ENCODE data around the gene ALPK3. TPM values are rescaled to one million over a fixed set of nuclear protein-coding genes. Genes with fewer than 3 reads are reported as not detected.

Gene ALPK3
- total and polyA plus RNA-seq, 2 donors (not counting 3 experiments of a cell fraction or from before 2014, with no cell fraction given), result 18.4 to 36.2 TPM

DNA sequence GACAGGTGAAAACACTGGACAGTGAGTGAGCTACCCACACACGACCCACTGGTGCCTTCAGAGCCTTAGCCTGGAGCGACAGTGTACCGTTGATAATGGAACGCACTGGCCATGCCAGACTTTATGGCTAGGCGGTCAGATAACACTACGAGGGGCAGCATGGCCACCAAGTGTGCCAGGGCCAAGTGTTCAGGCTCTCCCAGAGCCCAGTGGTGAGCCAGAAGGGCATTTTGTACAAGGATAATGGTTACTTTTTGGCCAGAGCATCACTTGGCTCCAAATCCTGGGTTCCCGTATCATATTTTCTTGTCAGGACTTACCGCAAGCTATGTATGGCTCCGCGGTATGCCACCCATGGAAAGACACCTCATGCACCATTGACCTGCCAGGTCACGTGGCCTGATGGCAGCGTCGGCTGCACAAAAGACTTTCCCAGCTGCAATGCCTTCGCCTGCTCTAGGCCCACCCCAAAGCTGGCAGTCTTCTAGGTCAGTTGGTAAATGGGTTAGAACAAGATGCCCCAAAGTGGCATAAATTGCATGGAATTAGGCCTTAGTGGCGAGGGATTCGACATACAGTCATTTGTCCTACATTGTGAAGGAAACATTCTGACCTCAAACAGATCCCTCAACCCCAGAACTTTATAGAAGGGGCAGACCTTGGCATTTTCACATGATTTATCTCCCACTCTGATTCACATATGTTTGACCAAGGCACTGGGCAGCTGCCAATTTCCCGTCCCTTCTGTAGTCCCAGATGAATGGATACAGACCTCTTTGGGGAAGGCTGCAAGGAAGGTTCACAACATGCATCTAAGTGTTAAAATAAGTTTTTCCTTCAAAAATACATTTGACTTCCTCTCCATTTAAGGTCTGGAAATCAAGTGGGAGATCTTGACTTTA, 55.1 kb downstream of the ALPK3 start:
- POLR2A ChIA-PET, result no interaction called here
- H3K79me2 ChIP-seq (ENCODE audit: control insufficient read depth, insufficient read depth, low read length), result no peaks in the 10 kb centered on the region

More for the DNA sequence above, 55.1 kb downstream of the ALPK3 start:
- H3K9me1 ChIP-seq (replicated peaks; ENCODE audit: control insufficient read depth, extremely low read depth, insufficient read depth, low read length), result no peaks in the 10 kb centered on the region
- TF ChIP-seq, protein P1, sequence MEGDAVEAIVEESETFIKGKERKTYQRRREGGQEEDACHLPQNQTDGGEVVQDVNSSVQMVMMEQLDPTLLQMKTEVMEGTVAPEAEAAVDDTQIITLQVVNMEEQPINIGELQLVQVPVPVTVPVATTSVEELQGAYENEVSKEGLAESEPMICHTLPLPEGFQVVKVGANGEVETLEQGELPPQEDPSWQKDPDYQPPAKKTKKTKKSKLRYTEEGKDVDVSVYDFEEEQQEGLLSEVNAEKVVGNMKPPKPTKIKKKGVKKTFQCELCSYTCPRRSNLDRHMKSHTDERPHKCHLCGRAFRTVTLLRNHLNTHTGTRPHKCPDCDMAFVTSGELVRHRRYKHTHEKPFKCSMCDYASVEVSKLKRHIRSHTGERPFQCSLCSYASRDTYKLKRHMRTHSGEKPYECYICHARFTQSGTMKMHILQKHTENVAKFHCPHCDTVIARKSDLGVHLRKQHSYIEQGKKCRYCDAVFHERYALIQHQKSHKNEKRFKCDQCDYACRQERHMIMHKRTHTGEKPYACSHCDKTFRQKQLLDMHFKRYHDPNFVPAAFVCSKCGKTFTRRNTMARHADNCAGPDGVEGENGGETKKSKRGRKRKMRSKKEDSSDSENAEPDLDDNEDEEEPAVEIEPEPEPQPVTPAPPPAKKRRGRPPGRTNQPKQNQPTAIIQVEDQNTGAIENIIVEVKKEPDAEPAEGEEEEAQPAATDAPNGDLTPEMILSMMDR (IDR thresholded peaks at IDR 0.05; ENCODE audit: extremely low read depth in 1 of 2, insufficient read depth in 1 of 2, low read depth in 1 of 2, low read length in 2 of 2), result no peak
- no peak for TF ChIP-seq POLR2AphosphoS5 (IDR thresholded peaks at IDR 0.05; ENCODE audit: insufficient read depth, low read depth, low read length)
- TF ChIP-seq, protein P2, sequence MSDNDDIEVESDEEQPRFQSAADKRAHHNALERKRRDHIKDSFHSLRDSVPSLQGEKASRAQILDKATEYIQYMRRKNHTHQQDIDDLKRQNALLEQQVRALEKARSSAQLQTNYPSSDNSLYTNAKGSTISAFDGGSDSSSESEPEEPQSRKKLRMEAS (IDR thresholded peaks at IDR 0.05; ENCODE audit: insufficient read depth, insufficient read length), result no peak
- no peaks in the 10 kb centered on the region for H3K27me3 ChIP-seq (ENCODE audit: control insufficient read depth in 2 of 2, insufficient read depth in 2 of 2, low read length in 2 of 2)
- H2AFZ ChIP-seq (ENCODE audit: low read depth, low read length), result no peak overlapping the region
- H3K9ac ChIP-seq (replicated peaks; ENCODE audit: extremely low read depth, insufficient read depth, low read length), result no peak overlapping the region
- dilution Hi-C loops (cut with MboI; ENCODE audit: extremely low pct_ligation_motif_present, low sequenced_read_pairs) (no loop called here), intact Hi-C loops (cut with micrococcal nuclease) (no loop called here)
- H3K4me3 ChIP-seq (replicated peaks in 1 of 3; ENCODE audit: insufficient read depth in 1 of 3, low read depth in 1 of 3, low read length in 3 of 3), result no peak overlapping the region
- no peaks in the 10 kb centered on the region for H3K4me1 ChIP-seq (ENCODE audit: control insufficient read depth, extremely low read depth, insufficient read depth, low read length)
- no peaks in the 10 kb centered on the region for H3K9me3 ChIP-seq (replicated peaks; ENCODE audit: control insufficient read depth, insufficient read depth, low read length)
- FAIRE-seq (no peak), DNase-seq (ENCODE audit: low read depth, low spot score) (no peak)
- H4K20me1 ChIP-seq (replicated peaks; ENCODE audit: control insufficient read depth, extremely low read depth, insufficient read depth, low read length), result no peaks in the 10 kb centered on the region
- no TSS peak for BruUV-seq (replicated peaks)
- H3K27ac ChIP-seq (ENCODE audit: insufficient read depth, low read depth, low read length), result no peak overlapping the region
- CTCF ChIA-PET, result interaction anchor here (1.1 to 3.1 kb wide), 2 partner anchors 56 to 273 kb away, joined by 5 to 12 read pairs; no protein-coding TSS in a partner anchor
- no peak overlapping the region for H3K4me2 ChIP-seq (ENCODE audit: insufficient read depth, low read length)
- peaks cover 0 to 15% of the 10 kb centered on the region in 2 experiments for H3K36me3 ChIP-seq (ENCODE audit: control insufficient read depth in 2 of 2, extremely low read depth in 1 of 2, insufficient read depth in 2 of 2, low read length in 2 of 2)

All from endothelial cell of umbilical vein (primary cell).